GM19372 (cell line): ENCODE measurements around the gene LDLRAD3.
"Not testable (repeated sequence)": the region's sequence is repeated elsewhere in the genome, so short reads cannot be mapped to it uniquely, and the experiment has no call there.

ENCODE experiments used
- ATAC-seq: cut with Tn5 transposase; IDR thresholded peaks from one replicate; pipeline ENCODE4 v1.9.1; 2021; ENCODE audit warnings: mild to moderate bottlenecking, low read depth, moderate library complexity; ENCODE audit not compliant: unreplicated experiment

Gene LDLRAD3

GRCh38 chr11:35986947-35987346 lies 43.1 kb downstream of the LDLRAD3 start:
- no peak for ATAC-seq

GRCh38 chr11:35990170-35990569 lies 46.3 kb downstream of the LDLRAD3 start:
- ATAC-seq = no peak

- no peak for ATAC-seq
Observed at GRCh38 chr11:35990816-35991215, 47.0 kb downstream of the LDLRAD3 start.

- no peak for ATAC-seq
Observed at GRCh38 chr11:35992548-35992947, 48.7 kb downstream of the LDLRAD3 start.

- no peak for ATAC-seq
Observed at GRCh38 chr11:35994421-35994820, 50.6 kb downstream of the LDLRAD3 start.

- no peak for ATAC-seq
Observed at GRCh38 chr11:35995681-35996271, 51.9 kb downstream of the LDLRAD3 start.

GRCh38 chr11:35997902-35998520 lies 54.1 kb downstream of the LDLRAD3 start:
- ATAC-seq = no peak

- ATAC-seq = no peak
Observed at GRCh38 chr11:35998634-35999033, 54.8 kb downstream of the LDLRAD3 start.

- ATAC-seq = no peak
Observed at GRCh38 chr11:36000616-36001190, 56.8 kb downstream of the LDLRAD3 start.

- no peak for ATAC-seq
Observed at GRCh38 chr11:36002196-36002595, 58.3 kb downstream of the LDLRAD3 start.

GRCh38 chr11:36002796-36003195 lies 58.9 kb downstream of the LDLRAD3 start:
- no peak for ATAC-seq

- no peak for ATAC-seq
Observed at GRCh38 chr11:36006556-36006955, 62.7 kb downstream of the LDLRAD3 start.

- no peak for ATAC-seq
Observed at GRCh38 chr11:36007127-36007655, 63.3 kb downstream of the LDLRAD3 start.

- ATAC-seq = no peak
Observed at GRCh38 chr11:36008584-36008983, 64.7 kb downstream of the LDLRAD3 start.

- no peak for ATAC-seq
Observed at GRCh38 chr11:36009473-36009872, 65.6 kb downstream of the LDLRAD3 start.

- ATAC-seq = no peak
Observed at GRCh38 chr11:36010010-36010740, 66.3 kb downstream of the LDLRAD3 start.

- no peak for ATAC-seq
Observed at GRCh38 chr11:36011574-36011973, 67.7 kb downstream of the LDLRAD3 start.

- no peak for ATAC-seq
Observed at GRCh38 chr11:36012455-36012854, 68.6 kb downstream of the LDLRAD3 start.

- ATAC-seq = no peak
Observed at GRCh38 chr11:36012979-36013378, 69.1 kb downstream of the LDLRAD3 start.

GRCh38 chr11:36013446-36013845 lies 69.6 kb downstream of the LDLRAD3 start:
- not testable (repeated sequence) for ATAC-seq
